Aorta (tissue), 5 donors: ENCODE results near the gene IFITM10. TPM values are rescaled to one million over a fixed set of nuclear protein-coding genes. Genes with fewer than 3 reads are reported as not detected.

Experiments used
- ATAC-seq: fragments of 200-7000 bp; cut with Tn5 transposase; one replicate; pipeline ENCODE4 v1.9.1; 2022; ENCODE audit warnings: moderate library complexity; ENCODE audit not compliant: low FRiP score
- DNase-seq, 2 donors: peaks; one replicate each; pipeline ENCODE4 v3.0.0-alpha.2; 2020
- H3K27ac ChIP-seq, 2 donors: one replicate each; pipeline ENCODE4 v1.5.1; 2013; ENCODE audit warnings: low read length in 2 of 2, mild to moderate bottlenecking in 2 of 2, moderate library complexity in 2 of 2, control low read depth in 1 of 2, inconsistent platforms in 1 of 2, low read depth in 1 of 2
- H3K27me3 ChIP-seq, 2 donors: one replicate each; pipeline ENCODE4 v1.6.1; 2013; ENCODE audit warnings: control low read depth in 1 of 2, low read length in 1 of 2, mild to moderate bottlenecking in 1 of 2, moderate library complexity in 1 of 2; ENCODE audit not compliant: insufficient read depth in 2 of 2, control insufficient read depth in 1 of 2
- H3K36me3 ChIP-seq, 2 donors: one replicate each; pipeline ENCODE4 v1.6.1; 2013; ENCODE audit warnings: control low read depth in 1 of 2, low read length in 1 of 2, mild to moderate bottlenecking in 1 of 2; ENCODE audit not compliant: insufficient read depth in 2 of 2, control insufficient read depth in 1 of 2
- H3K4me1 ChIP-seq, 2 donors: one replicate each; pipeline ENCODE4 v1.6.1; 2013; ENCODE audit warnings: low read length in 2 of 2, control low read depth in 1 of 2, mild to moderate bottlenecking in 1 of 2, moderate library complexity in 1 of 2; ENCODE audit not compliant: insufficient read depth in 2 of 2, control insufficient read depth in 1 of 2
- H3K4me3 ChIP-seq, 2 donors: one replicate each; pipeline ENCODE4 v1.5.1; 2013; ENCODE audit warnings: low read length in 2 of 2, control low read depth in 1 of 2, mild to moderate bottlenecking in 1 of 2
- H3K9me3 ChIP-seq: one replicate; pipeline ENCODE4 v1.6.1; 2013; ENCODE audit warnings: mild to moderate bottlenecking, low read length; ENCODE audit not compliant: control insufficient read depth
- WGBS, 2 donors: extraction: QIAGEN DNeasy Blood & Tissue Kit; methylation state at CpG; one replicate each; pipeline ENCODE4 v1.1.7; 2013; 5-methylcytosine and 5-hydroxymethylcytosine counted together
- intact Hi-C, 2 donors: fragments of 100-400 bp; cut with DNase I; formaldehyde crosslinking; loops; one replicate each; pipeline versions ENCODE4 v1.14.2 to v1.15.0; 2022
- polyA plus RNA-seq, 2 donors: library from polyadenylated mRNA; stranded (reverse); fragments of 200-250 nt; gene quantifications; one replicate each; pipeline ENCODE4 v1.2.3, GENCODE V29; 2013
- total RNA-seq, 2 donors: library from RNA; stranded (reverse); fragmentation: NEBNext Ultra II Directional; extraction: Animal tissue kit (Norgen Biotek cat#: 25700); gene quantifications; one replicate each; pipeline ENCODE4 v1.2.1, GENCODE V29; 2021
- donor health status: healthy with polysubstance abuse.
- donor health status: Bipolar disorder and iron deficiency.
- donor health status: DM: no; HTN: no; CAD: no.
- donor health status: DM: no; HTN: no; CAD: no.
- donor health status: DM: yes; HTN: yes; CAD: no.

Gene IFITM10
- total and polyA plus RNA-seq, 4 donors, result 1.9 to 47.7 (median 12.8) TPM

DNA sequence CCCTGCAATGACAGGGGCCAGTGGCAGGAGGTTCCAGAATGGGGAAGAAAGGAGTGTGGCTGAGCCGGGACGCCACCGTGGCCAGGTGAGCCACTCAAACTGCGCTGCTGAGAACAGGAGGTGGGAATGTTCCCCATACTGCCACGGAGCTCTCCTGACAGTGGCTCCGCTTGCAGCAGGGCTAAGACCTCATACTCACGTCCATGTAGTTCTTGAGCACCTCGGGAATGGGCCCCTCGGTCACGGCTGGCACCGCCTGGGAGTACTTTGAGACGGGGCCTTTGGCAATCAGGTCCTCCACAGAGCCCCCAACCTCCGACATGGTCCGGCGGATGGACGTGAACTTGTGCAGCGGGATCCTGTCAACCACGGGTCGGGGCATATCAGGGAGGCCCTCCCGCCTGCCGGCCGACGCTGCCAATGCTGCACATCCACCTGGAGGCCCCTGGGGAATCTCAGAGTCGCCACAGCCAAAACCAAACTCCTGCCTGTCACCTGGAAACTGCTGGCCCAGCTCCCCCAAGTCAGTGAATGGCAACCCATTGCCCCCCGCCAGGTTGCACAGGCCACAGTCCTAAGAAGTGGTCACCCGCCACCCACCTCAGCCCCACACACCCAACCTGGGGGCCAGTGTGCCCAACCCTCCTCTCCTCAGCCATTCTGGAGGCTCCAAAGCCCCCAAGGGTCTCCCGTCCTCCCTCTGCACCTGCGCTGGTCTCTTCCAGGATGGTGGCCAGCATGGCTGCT is 10.9 kb upstream of the IFITM10 start:
- DNase-seq, result peak in 1 of 2 donors; percentile 59
- Histone ChIP-seq H3K27me3 (no peaks in the 10 kb centered on the region), H3K9me3 (no peaks in the 10 kb centered on the region), H3K4me1 (no peaks in the 10 kb centered on the region), H3K36me3 (no peaks in the 10 kb centered on the region), H3K27ac (peak overlapping the region in 1 of 2 donors; percentile 41), H3K4me3 (no peak overlapping the region)
- ATAC-seq, result no peak
- intact Hi-C loops, result loop anchor here in 1 of 2 donors (2.0 kb wide), 1 partner anchor 66 kb away; no protein-coding TSS in a partner anchor
- WGBS, 2 donors, result 88 to 90% methylated on average over 28 of the region's 28 CpGs

DNA sequence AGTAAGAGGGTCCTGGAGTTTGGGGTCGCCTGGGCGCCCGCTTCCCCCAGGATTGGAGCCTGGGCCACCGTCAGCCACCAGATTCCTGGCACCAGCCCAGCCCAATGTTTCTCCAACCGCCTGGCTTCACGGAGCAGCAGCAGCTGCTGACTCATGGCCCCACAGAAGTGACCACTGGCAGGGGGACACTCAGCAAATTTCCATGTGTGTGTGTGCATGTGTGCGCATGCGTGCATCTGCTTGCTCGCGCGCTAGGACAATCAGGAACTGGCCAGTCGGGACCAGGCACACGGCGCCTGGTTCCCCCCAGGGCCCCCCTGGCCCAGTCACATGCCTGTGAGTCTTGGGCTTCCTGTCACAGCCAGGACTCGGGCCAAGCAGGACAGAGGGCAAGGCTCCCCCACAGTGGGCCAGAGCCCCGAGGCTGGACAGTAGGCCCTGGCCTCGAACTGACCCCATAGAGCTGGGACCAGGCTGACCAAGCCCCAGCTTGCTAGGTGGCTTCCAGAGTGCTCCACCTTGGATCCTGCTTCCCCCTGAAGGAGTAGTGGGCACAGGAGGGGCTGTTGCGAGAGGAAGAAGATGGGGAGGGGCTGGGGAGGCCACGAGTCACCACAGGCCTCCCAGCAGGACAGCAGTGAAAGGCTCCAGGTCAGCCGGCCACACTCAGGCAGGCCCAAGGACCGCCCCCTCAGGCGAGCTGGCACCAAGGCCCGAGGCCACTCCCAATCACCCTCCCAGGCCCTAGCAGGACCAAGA is 10.1 kb upstream of the IFITM10 start:
- ATAC-seq (peak; percentile 77), DNase-seq (peak; percentile 94 to 97)
- no peaks in the 10 kb centered on the region for H3K9me3 ChIP-seq
- WGBS, 2 donors, result 40 to 42% methylated on average over 23 of the region's 23 CpGs
- H3K4me3 ChIP-seq, result no peak overlapping the region
- intact Hi-C loops, result loop anchor here in 1 of 2 donors (2.0 kb wide), 1 partner anchor 66 kb away; no protein-coding TSS in a partner anchor
- no peaks in the 10 kb centered on the region for H3K36me3 ChIP-seq
- H3K27me3 ChIP-seq, result no peaks in the 10 kb centered on the region
- no peaks in the 10 kb centered on the region for H3K4me1 ChIP-seq
- peak overlapping the region in 1 of 2 donors; percentile 68 for H3K27ac ChIP-seq

DNA sequence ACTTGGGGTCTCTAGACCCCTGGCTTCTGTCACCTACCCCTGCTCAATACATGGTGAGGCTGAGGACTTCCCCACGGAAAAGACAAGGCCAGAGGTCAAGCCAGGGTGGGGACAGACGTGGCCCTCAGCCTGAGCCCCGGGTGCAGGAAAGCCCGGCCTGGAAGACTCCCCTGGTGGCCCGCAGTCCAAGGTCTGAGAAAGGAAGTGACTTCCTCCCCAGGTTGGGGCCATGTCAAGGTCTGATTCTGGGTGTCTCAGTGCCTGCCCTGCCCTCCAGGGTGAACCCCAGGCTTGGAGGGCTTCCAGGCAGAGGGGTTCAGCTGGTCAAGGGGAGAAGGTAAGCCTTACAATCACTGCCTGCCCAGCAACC is 9.4 kb upstream of the IFITM10 start:
- no peak for DNase-seq
- no peaks in the 10 kb centered on the region for H3K9me3 ChIP-seq
- intact Hi-C loops, result loop anchor here in 1 of 2 donors (2.0 kb wide), 1 partner anchor 67 kb away; no protein-coding TSS in a partner anchor
- no peak for ATAC-seq
- no peaks in the 10 kb centered on the region for H3K27me3 ChIP-seq
- no peak overlapping the region for H3K4me3 ChIP-seq
- WGBS, 2 donors, result 84 to 89% methylated on average over 5 of the region's 5 CpGs
- H3K36me3 ChIP-seq, result no peaks in the 10 kb centered on the region
- H3K27ac ChIP-seq, result peak overlapping the region in 1 of 2 donors; percentile 68
- no peaks in the 10 kb centered on the region for H3K4me1 ChIP-seq

DNA sequence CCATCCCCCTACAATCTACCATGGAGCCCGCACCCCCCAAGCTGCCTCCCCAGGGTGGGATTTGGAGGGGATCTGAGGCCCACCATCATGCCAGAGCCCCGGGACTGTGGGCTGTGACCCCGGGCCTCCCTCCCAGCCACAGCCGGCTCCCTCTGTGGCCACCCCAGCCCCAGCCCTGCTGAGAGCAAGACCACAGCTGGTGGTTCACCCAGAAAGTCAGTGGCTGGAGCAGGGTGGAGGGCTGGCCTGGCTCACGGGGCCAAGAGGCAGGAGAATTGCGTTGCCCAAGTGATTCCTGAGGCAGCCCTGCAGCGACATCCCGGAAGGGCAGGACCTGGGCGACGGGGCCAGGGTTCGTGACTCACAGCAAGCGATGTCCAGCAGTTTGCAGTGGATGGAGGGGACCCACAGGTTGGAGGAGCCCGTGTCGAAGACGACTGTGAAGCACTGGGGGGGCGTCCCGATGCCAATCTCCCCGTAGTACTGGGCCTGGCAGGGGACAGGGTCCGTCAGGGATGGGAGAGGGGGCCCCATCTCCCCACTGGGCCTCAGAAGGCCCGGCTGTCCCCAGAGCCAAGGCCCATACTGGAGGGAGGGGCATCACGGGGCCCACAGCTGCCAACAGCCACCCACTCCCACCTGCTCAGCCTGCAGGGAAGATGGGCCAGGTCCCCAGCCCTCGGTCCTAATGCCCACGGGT is 8.9 kb upstream of the IFITM10 start:
- Histone ChIP-seq H3K9me3 (no peaks in the 10 kb centered on the region), H3K4me1 (no peaks in the 10 kb centered on the region), H3K36me3 (no peaks in the 10 kb centered on the region), H3K27me3 (no peaks in the 10 kb centered on the region), H3K27ac (peak overlapping the region in 1 of 2 donors; percentile 68), H3K4me3 (no peak overlapping the region)
- intact Hi-C loops, result no loop called here
- WGBS, 2 donors, result 91 to 94% methylated on average over 22 to 23 of the region's 23 CpGs
- ATAC-seq (no peak), DNase-seq (peak in 1 of 2 donors; percentile 59)

DNA sequence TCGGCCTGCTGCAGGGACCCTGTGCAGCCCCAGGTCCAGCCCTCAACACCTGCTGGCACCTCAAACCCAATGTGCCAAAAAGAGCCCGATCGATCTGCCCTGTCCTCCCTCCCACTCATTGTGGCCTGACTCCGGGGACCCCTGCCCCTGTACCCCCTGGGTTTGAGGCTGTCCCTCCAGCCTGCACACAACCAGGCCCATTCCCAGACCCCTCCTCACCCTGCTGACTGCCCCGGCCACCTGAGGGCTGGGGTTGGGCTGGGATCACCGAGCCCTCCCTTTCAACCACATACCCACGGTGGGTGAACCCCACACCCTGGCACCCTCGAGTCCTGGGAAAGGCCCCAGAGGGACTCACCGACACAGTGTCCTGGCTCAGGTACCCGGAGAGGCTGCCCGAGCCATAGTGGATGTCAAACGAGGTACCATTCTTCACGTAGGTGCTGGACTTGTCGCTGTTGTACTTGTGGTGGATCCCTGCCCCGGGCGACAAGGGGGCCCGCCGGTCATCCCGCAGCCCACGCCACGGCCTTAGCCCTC is 8.3 kb upstream of the IFITM10 start:
- Histone ChIP-seq H3K36me3 (no peaks in the 10 kb centered on the region), H3K27ac (no peak overlapping the region), H3K4me1 (no peaks in the 10 kb centered on the region), H3K9me3 (no peaks in the 10 kb centered on the region), H3K27me3 (no peaks in the 10 kb centered on the region), H3K4me3 (no peak overlapping the region)
- DNase-seq (no peak), ATAC-seq (no peak)
- WGBS, 2 donors, result 89% methylated on average over 21 of the region's 21 CpGs
- intact Hi-C loops, result no loop called here

DNA sequence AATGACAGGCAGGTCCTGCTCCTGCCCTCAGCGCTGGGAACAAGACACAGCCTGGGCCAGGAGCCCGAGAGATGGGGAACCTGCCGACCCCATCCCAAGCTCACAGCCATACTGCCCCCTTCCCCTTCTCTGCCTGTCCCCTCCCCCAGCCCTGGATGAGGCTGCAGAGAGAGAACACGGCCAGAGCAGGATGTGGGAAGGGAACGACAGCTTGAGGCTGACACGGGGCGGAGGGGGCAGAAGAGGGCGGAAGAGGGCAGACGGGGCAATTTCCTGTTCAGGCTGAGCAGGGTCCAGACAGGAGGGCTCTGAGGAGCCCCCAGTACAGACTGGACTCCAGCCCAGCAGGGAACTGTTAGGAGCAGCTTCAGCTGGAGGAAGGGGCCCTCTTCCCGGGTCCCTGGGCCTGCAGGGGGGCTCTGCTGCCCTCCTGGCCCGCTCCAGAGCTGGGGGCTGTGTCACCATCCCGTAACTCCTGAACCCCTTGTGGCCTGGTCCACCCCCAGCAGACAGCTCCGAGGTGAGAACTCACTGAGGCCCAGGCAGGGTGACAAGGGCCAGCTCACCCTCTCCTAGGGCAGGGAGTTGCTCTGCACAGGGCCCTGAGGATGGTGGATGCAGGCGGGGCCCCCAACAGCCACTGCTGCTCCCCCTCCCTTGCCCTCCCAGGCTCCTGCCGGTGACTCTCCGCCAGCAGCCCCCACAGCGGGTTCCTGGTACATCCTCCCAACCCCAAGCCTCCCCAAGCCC is 7.6 kb upstream of the IFITM10 start:
- no peak for ATAC-seq
- intact Hi-C loops, result no loop called here
- no peaks in the 10 kb centered on the region for H3K27me3 ChIP-seq
- H3K9me3 ChIP-seq, result no peaks in the 10 kb centered on the region
- whole genome bisulfite sequencing, 2 donors, result 76 to 79% methylated on average over 17 of the region's 17 CpGs
- H3K36me3 ChIP-seq, result peaks cover 0 to 2% of the 10 kb centered on the region in 2 donors
- no peak overlapping the region for H3K27ac ChIP-seq
- H3K4me1 ChIP-seq, result no peaks in the 10 kb centered on the region
- DNase-seq, result peak; percentile 74 to 75
- H3K4me3 ChIP-seq, result no peak overlapping the region

DNA sequence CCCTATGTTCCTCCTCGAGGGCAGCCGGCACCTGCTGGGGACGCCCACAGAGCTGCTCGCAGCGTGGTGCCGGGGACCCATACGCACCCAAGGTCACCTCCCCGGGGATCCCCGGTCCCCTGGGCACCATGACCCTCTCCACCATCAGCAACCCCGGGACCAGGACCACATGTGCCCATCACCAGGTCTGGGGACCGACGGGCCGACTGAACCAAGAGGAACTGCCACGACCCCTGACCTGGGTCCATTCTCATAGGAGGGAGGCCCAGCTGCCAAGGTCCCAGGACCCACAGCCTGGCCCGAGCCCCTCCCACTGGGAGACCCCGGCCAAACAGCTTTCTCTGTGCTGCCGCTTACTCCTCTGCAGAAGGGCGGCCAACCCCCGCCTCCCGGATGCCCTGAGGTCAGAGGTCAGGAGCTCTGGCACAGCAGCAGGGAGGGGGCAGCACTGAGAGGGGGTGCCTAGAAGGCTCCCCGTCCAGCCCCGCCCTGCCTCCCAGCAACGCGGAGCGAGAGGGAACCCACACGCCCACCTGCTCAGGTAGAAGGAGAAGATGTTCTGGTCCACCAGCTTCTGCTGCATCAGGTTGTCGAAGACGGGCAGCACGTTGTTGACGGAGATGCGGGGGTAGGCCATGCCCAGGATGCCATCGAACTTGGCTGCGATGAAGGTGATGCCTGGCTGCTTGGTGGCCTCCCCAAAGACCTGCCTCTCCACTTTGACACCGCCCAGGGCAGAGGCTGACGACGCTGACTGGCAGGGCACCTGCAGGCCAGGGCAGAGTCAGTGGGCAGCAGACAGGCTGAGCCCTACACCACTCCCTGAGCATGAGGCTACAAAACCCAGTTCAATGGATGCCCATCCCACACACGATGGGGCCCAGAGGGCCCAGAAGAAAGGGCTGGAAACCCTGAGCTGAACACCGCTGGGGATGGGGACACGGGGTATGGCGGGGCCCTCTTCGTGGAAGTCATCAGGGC is 6.7 kb upstream of the IFITM10 start:
- H3K36me3 ChIP-seq, result peaks cover 0 to 4% of the 10 kb centered on the region in 2 donors

More for the DNA sequence above, 6.7 kb upstream of the IFITM10 start:
- H3K9me3 ChIP-seq, result no peaks in the 10 kb centered on the region
- no peak overlapping the region for H3K27ac ChIP-seq
- intact Hi-C loops, result no loop called here
- H3K4me1 ChIP-seq, result no peaks in the 10 kb centered on the region
- WGBS, 2 donors, result 87 to 88% methylated on average over 39 to 41 of the region's 41 CpGs
- peak; percentile 56 to 73 for DNase-seq
- ATAC-seq, result no peak
- no peaks in the 10 kb centered on the region for H3K27me3 ChIP-seq
- H3K4me3 ChIP-seq, result no peak overlapping the region
